NCI-H1105 treated with DMSO at 0.1 percent for 48 hours (cell line): ENCODE results near the gene GIMAP5.
A peak's percentile ranks its signal among the peaks of the same experiment; 100 is the strongest.
"Not testable (repeated sequence)": the region's sequence is repeated elsewhere in the genome, so short reads cannot be mapped to it uniquely, and the experiment has no call there.

Source experiments
- DNase-seq: peaks from one replicate; lab custom pipeline; 2025; lab: John Stamatoyannopoulos, UW

GIMAP5 gene

GRCh38 chr7:150774131-150774530, 36.9 kb downstream of the GIMAP5 start:
- DNase-seq = not testable (repeated sequence)

- no peak for DNase-seq
Measured at GRCh38 chr7:150778014-150778737, 41.0 kb downstream of the GIMAP5 start.

- peak; percentile 76 for DNase-seq
Measured at GRCh38 chr7:150778738-150779301, 41.6 kb downstream of the GIMAP5 start.

GRCh38 chr7:150780292-150780691, 43.1 kb downstream of the GIMAP5 start:
- DNase-seq = no peak

- no peak for DNase-seq
Measured at GRCh38 chr7:150781103-150781502, 43.9 kb downstream of the GIMAP5 start.

GRCh38 chr7:150781961-150782360, 44.7 kb downstream of the GIMAP5 start:
- no peak for DNase-seq

- DNase-seq = no peak
Measured at GRCh38 chr7:150784120-150784736, 47.0 kb downstream of the GIMAP5 start.

GRCh38 chr7:150784954-150785353, 47.7 kb downstream of the GIMAP5 start:
- DNase-seq = no peak

GRCh38 chr7:150787321-150788281, 50.4 kb downstream of the GIMAP5 start:
- no peak for DNase-seq

- DNase-seq = no peak
Measured at GRCh38 chr7:150788474-150789269, 51.5 kb downstream of the GIMAP5 start.

GRCh38 chr7:150790416-150791075, 53.3 kb downstream of the GIMAP5 start:
- DNase-seq = no peak

GRCh38 chr7:150791304-150791703, 54.1 kb downstream of the GIMAP5 start:
- no peak for DNase-seq

- no peak for DNase-seq
Measured at GRCh38 chr7:150791746-150792452, 54.7 kb downstream of the GIMAP5 start.
